CD14-positive monocyte (primary cell): ENCODE results near the gene UVRAG. TPM values are rescaled to one million over a fixed set of nuclear protein-coding genes. Genes with fewer than 3 reads are reported as not detected.

ENCODE experiments used
- DNase-seq, 3 donors: peaks; one replicate each; pipeline ENCODE4 v3.0.0-alpha.2; 2011 to 2022
- H2AFZ ChIP-seq: 2 replicates; pipeline ENCODE4 v1.6.0; 2012; ENCODE audit warnings: mild to moderate bottlenecking, low read depth, low read length, inconsistent platforms; ENCODE audit not compliant: insufficient read depth, poor library complexity, severe bottlenecking
- H3K27ac ChIP-seq, 2 donors: 1 replicate in 1 of 2; 2 replicates in 1 of 2; pipeline ENCODE4 v1.5.1; 2012 to 2013; ENCODE audit warnings: low read length in 2 of 2, control low read depth in 1 of 2, inconsistent platforms in 1 of 2, low read depth in 1 of 2, mild to moderate bottlenecking in 1 of 2
- H3K27me3 ChIP-seq, 2 donors: one replicate each; pipeline versions ENCODE4 v1.6.0 to v1.6.1; 2011 to 2013; ENCODE audit warnings: low read length in 2 of 2; ENCODE audit not compliant: control insufficient read depth in 2 of 2, insufficient read depth in 2 of 2
- H3K36me3 ChIP-seq, 2 donors: replicated peaks in 1 of 2; 1 replicate in 1 of 2; 2 replicates in 1 of 2; pipeline versions ENCODE4 v1.5.1 to v1.6.1; 2012 to 2013; ENCODE audit warnings: low read length in 2 of 2, control low read depth in 1 of 2, inconsistent platforms in 1 of 2, mild to moderate bottlenecking in 1 of 2; ENCODE audit not compliant: insufficient read depth in 2 of 2, control insufficient read depth in 1 of 2
- H3K4me1 ChIP-seq, 2 donors: 1 replicate in 1 of 2; 2 replicates in 1 of 2; pipeline versions ENCODE4 v1.5.1 to v1.6.1; 2012 to 2013; ENCODE audit warnings: low read length in 2 of 2, control low read depth in 1 of 2, inconsistent platforms in 1 of 2, mild to moderate bottlenecking in 1 of 2, moderate library complexity in 1 of 2; ENCODE audit not compliant: insufficient read depth in 2 of 2, control insufficient read depth in 1 of 2
- H3K4me2 ChIP-seq: replicated peaks from 2 replicates; pipeline ENCODE3; 2012; ENCODE audit warnings: low read length, moderate library complexity, mild to moderate bottlenecking; ENCODE audit not compliant: poor library complexity, severe bottlenecking; ENCODE audit errors: extremely low read depth
- H3K4me3 ChIP-seq, 3 experiments: fragments of 200-600 bp in 1 of 3; sonication (generic) in 1 of 3; replicated peaks in 1 of 3; 1 replicate in 2 of 3; 2 replicates in 1 of 3; pipeline ENCODE4 v1.5.1; 2011 to 2013; ENCODE audit warnings: low read length in 3 of 3, mild to moderate bottlenecking in 3 of 3, control low read depth in 2 of 3, low read depth in 2 of 3, inconsistent platforms in 1 of 3, moderate library complexity in 1 of 3
- H3K79me2 ChIP-seq: 2 replicates; pipeline ENCODE4 v1.6.0; 2012; ENCODE audit warnings: mild to moderate bottlenecking, control low read depth, inconsistent platforms, low read length, moderate library complexity; ENCODE audit not compliant: insufficient read depth
- H3K9ac ChIP-seq: 2 replicates; pipeline ENCODE4 v1.6.0; 2017; ENCODE audit warnings: low read length, mild to moderate bottlenecking; ENCODE audit not compliant: insufficient read depth, poor library complexity, severe bottlenecking
- H3K9me3 ChIP-seq, 2 donors: replicated peaks in 1 of 2; 1 replicate in 1 of 2; 2 replicates in 1 of 2; pipeline versions ENCODE4 v1.5.1 to v1.6.1; 2012 to 2013; ENCODE audit warnings: low read length in 2 of 2, control low read depth in 1 of 2; ENCODE audit not compliant: control insufficient read depth in 1 of 2, insufficient read depth in 1 of 2
- H4K20me1 ChIP-seq: 2 replicates; pipeline ENCODE4 v1.6.0; 2012; ENCODE audit warnings: mild to moderate bottlenecking, low read length, control low read depth, moderate library complexity; ENCODE audit not compliant: insufficient read depth
- H3K27ac Mint-ChIP-seq, 7 donors: one replicate each; pipeline ENCODE4 v1.8.0; 2020; ENCODE audit warnings: mild to moderate bottlenecking in 7 of 7, mixed read lengths in 7 of 7, moderate library complexity in 6 of 7, inconsistent platforms in 2 of 7
- H3K27me3 Mint-ChIP-seq, 3 donors: one replicate each; pipeline ENCODE4 v1.8.0; 2021 to 2022; ENCODE audit warnings: low read depth in 3 of 3, mild to moderate bottlenecking in 3 of 3, mixed read lengths in 3 of 3, moderate library complexity in 3 of 3, inconsistent platforms in 1 of 3
- H3K36me3 Mint-ChIP-seq, 2 donors: one replicate each; pipeline ENCODE4 v1.8.0; 2020; ENCODE audit warnings: mixed read lengths in 2 of 2, inconsistent platforms in 1 of 2, mild to moderate bottlenecking in 1 of 2
- H3K4me1 Mint-ChIP-seq: one replicate; pipeline ENCODE4 v1.8.0; 2020; ENCODE audit warnings: mild to moderate bottlenecking, mixed read lengths
- H3K4me3 Mint-ChIP-seq, 2 donors: one replicate each; pipeline ENCODE4 v1.8.0; 2020; ENCODE audit warnings: mild to moderate bottlenecking in 2 of 2, mixed read lengths in 2 of 2, moderate library complexity in 1 of 2
- H3K9me3 Mint-ChIP-seq, 7 donors: one replicate each; pipeline ENCODE4 v1.8.0; 2020 to 2022; ENCODE audit warnings: mixed read lengths in 7 of 7, mild to moderate bottlenecking in 6 of 7, moderate library complexity in 6 of 7, inconsistent platforms in 2 of 7
- WGBS: methylation state at CpG from one replicate; pipeline ENCODE4 v1.1.5; 2013; ENCODE audit warnings: missing lambda C conversion rate; ENCODE audit not compliant: insufficient coverage; 5-methylcytosine and 5-hydroxymethylcytosine counted together
- intact Hi-C, 2 donors: fragments of 100-400 bp; cut with micrococcal nuclease; formaldehyde crosslinking; loops; one replicate each; pipeline versions ENCODE4 v1.15.0 to v1.15.1; 2023
- polyA plus RNA-seq, 3 donors: library from polyadenylated mRNA; depleted of rRNA in 1 of 3; unstranded in 2 of 3; stranded (reverse) in 1 of 3; fragments of 300-500 nt in 2 of 3; fragments of >200 nt in 1 of 3; fragmentation: Illumina TruSeq in 2 of 3; gene quantifications; 1 replicate in 2 of 3; 2 replicates in 1 of 3; pipeline ENCODE4 v1.2.3, GENCODE V29; 2012 to 2021
- TF ChIP-seq, protein P1 (sequence below): fragments of 200-600 bp; IDR thresholded peaks from one replicate; pipeline ENCODE4 v1.8.0; 2022; ENCODE audit warnings: antibody characterized with exemption, mild to moderate bottlenecking

UVRAG gene
- polyA plus RNA-seq, 3 donors = 13.7 to 20.5 (median 20.0) TPM

DNA sequence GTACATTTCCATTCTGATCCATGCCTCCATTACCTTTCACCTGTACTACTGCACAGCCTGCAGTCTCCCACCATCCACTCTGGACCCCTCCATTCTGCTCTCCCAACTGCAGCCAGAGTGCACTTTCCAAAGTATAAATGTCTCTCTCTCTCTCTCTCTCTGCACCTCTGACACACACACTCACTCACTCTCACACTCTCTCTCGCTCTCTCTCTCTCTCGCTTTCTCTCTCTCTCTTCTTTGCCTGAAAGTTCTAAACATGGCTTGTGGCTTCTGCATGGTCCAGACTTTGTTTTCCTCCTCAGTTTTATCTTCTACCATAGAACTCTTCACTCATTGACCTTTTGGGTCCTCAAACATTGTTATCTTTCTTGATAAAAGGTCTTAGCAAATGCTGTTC, 314.7 kb downstream of the UVRAG start:
- H3K4me1 Mint-ChIP-seq = peaks cover 17% of the 10 kb centered on the region
- H3K9me3 ChIP-seq = no peaks in the 10 kb centered on the region
- H3K4me3 Mint-ChIP-seq = no peak overlapping the region
- H3K9me3 Mint-ChIP-seq = no peaks in the 10 kb centered on the region
- no peaks in the 10 kb centered on the region for H3K27me3 ChIP-seq
- DNase-seq = no peak
- peaks cover 3% of the 10 kb centered on the region for H3K79me2 ChIP-seq
- intact Hi-C loops = no loop called here
- no peaks in the 10 kb centered on the region for H3K27me3 Mint-ChIP-seq
- no peak overlapping the region for H2AFZ ChIP-seq
- TF ChIP-seq, protein P1, sequence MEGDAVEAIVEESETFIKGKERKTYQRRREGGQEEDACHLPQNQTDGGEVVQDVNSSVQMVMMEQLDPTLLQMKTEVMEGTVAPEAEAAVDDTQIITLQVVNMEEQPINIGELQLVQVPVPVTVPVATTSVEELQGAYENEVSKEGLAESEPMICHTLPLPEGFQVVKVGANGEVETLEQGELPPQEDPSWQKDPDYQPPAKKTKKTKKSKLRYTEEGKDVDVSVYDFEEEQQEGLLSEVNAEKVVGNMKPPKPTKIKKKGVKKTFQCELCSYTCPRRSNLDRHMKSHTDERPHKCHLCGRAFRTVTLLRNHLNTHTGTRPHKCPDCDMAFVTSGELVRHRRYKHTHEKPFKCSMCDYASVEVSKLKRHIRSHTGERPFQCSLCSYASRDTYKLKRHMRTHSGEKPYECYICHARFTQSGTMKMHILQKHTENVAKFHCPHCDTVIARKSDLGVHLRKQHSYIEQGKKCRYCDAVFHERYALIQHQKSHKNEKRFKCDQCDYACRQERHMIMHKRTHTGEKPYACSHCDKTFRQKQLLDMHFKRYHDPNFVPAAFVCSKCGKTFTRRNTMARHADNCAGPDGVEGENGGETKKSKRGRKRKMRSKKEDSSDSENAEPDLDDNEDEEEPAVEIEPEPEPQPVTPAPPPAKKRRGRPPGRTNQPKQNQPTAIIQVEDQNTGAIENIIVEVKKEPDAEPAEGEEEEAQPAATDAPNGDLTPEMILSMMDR = no peak
- H3K27ac Mint-ChIP-seq = peak overlapping the region in 2 of 7 donors; percentile 7 to 16
- H4K20me1 ChIP-seq = peaks cover 18% of the 10 kb centered on the region
- peaks cover 12 to 60% of the 10 kb centered on the region in 2 donors for H3K36me3 ChIP-seq
- no peak overlapping the region for H3K4me3 ChIP-seq
- 100% methylated on average over 2 of the region's 2 CpGs for WGBS
- peaks cover 8% of the 10 kb centered on the region in 2 donors for H3K4me1 ChIP-seq
- H3K4me2 ChIP-seq = no peak overlapping the region
- peaks cover 29 to 48% of the 10 kb centered on the region in 2 donors for H3K36me3 Mint-ChIP-seq
- no peak overlapping the region for H3K9ac ChIP-seq
- H3K27ac ChIP-seq = no peak overlapping the region

- intact Hi-C loops = no loop called here
- peak overlapping the region in 1 of 7 donors; percentile 25 for H3K27ac Mint-ChIP-seq
- peaks cover 8% of the 10 kb centered on the region for H3K4me1 Mint-ChIP-seq
- H3K27me3 ChIP-seq = no peaks in the 10 kb centered on the region
- 100% methylated on average over 2 of the region's 2 CpGs for WGBS
- H3K4me1 ChIP-seq = no peaks in the 10 kb centered on the region
- H3K4me3 Mint-ChIP-seq = no peak overlapping the region
- no peak for DNase-seq
- H3K79me2 ChIP-seq = no peaks in the 10 kb centered on the region
- H3K9me3 ChIP-seq = no peaks in the 10 kb centered on the region
- TF ChIP-seq, protein P1 = no peak
- H2AFZ ChIP-seq = no peak overlapping the region
- peaks cover 36 to 60% of the 10 kb centered on the region in 2 donors for H3K36me3 Mint-ChIP-seq
- H3K36me3 ChIP-seq = peaks cover 15 to 73% of the 10 kb centered on the region in 2 donors
- H3K4me3 ChIP-seq = no peak overlapping the region
- H3K9me3 Mint-ChIP-seq = no peaks in the 10 kb centered on the region
- H3K4me2 ChIP-seq = no peak overlapping the region
- no peak overlapping the region for H3K27ac ChIP-seq
- no peak overlapping the region for H3K9ac ChIP-seq
- peaks cover 6% of the 10 kb centered on the region for H4K20me1 ChIP-seq
- no peaks in the 10 kb centered on the region for H3K27me3 Mint-ChIP-seq
Observed at GRCh38 chr11:76131142-76131541, 316.1 kb downstream of the UVRAG start.
